ENCODE measurements around the gene RETREG1.
"Not testable (repeated sequence)": the region's sequence is repeated elsewhere in the genome, so short reads cannot be mapped to it uniquely, and the experiment has no call there.

Gene RETREG1

GRCh38 chr5:16616536-16617273, at the start of gene RETREG1:
TSS of gene RETREG1 (minus strand) at chr5:16616997. CDS start at chr5:16616971, 26 bp downstream.
- DNase-seq (ENCODE audit: low spot score), result peak; percentile 80

- DNase-seq (ENCODE audit: low spot score), result no peak
Observed at GRCh38 chr5:16666130-16666882, 49.5 kb upstream of the RETREG1 start.

GRCh38 chr5:16665601-16666000, 48.8 kb upstream of the RETREG1 start:
- DNase-seq (ENCODE audit: low spot score), result no peak

GRCh38 chr5:16664368-16664767, 47.6 kb upstream of the RETREG1 start:
- no peak for DNase-seq (ENCODE audit: low spot score)

- no peak for DNase-seq (ENCODE audit: low spot score)
Observed at GRCh38 chr5:16663840-16664239, 47.0 kb upstream of the RETREG1 start.

GRCh38 chr5:16661713-16662112, 44.9 kb upstream of the RETREG1 start:
- DNase-seq (ENCODE audit: low spot score), result no peak

GRCh38 chr5:16660982-16661381, 44.2 kb upstream of the RETREG1 start:
- no peak for DNase-seq (ENCODE audit: low spot score)

GRCh38 chr5:16659536-16659935, 42.7 kb upstream of the RETREG1 start:
- no peak for DNase-seq (ENCODE audit: low spot score)

GRCh38 chr5:16656561-16657191, 39.9 kb upstream of the RETREG1 start:
- no peak for DNase-seq (ENCODE audit: low spot score)

- no peak for DNase-seq (ENCODE audit: low spot score)
Observed at GRCh38 chr5:16654647-16655334, 38.0 kb upstream of the RETREG1 start.

- not testable (repeated sequence) for DNase-seq (ENCODE audit: low spot score)
Observed at GRCh38 chr5:16648739-16649138, 31.9 kb upstream of the RETREG1 start.

GRCh38 chr5:16644301-16644889, 27.6 kb upstream of the RETREG1 start:
- DNase-seq (ENCODE audit: low spot score), result no peak

GRCh38 chr5:16642867-16643266, 26.1 kb upstream of the RETREG1 start:
- no peak for DNase-seq (ENCODE audit: low spot score)

- DNase-seq (ENCODE audit: low spot score), result no peak
Observed at GRCh38 chr5:16639206-16639605, 22.4 kb upstream of the RETREG1 start.

- no peak for DNase-seq (ENCODE audit: low spot score)
Observed at GRCh38 chr5:16628376-16628775, 11.6 kb upstream of the RETREG1 start.

- no peak for DNase-seq (ENCODE audit: low spot score)
Observed at GRCh38 chr5:16626696-16627264, 10.0 kb upstream of the RETREG1 start.

- no peak for DNase-seq (ENCODE audit: low spot score)
Observed at GRCh38 chr5:16625096-16625495, 8.3 kb upstream of the RETREG1 start.

GRCh38 chr5:16619136-16619535, 2.3 kb upstream of the RETREG1 start:
- no peak for DNase-seq (ENCODE audit: low spot score)

GRCh38 chr5:16618138-16618897, 1.5 kb upstream of the RETREG1 start:
- DNase-seq (ENCODE audit: low spot score), result no peak

GRCh38 chr5:16617274-16617968, 624 bp upstream of the RETREG1 start:
- DNase-seq (ENCODE audit: low spot score), result no peak
